HepG2 (cell line): ENCODE results near the gene ADAMTS17. TPM values are rescaled to one million over a fixed set of nuclear protein-coding genes. Genes with fewer than 3 reads are reported as not detected.

Experiments
- ATAC-seq: fragments of 200-7000 bp; cut with Tn5 transposase; 3 replicates; pipeline ENCODE4 v1.9.1; 2020; ENCODE audit warnings: mild to moderate bottlenecking, moderate library complexity
- BruUV-seq: library from RNA; stranded (reverse); fragments of 400-500 nt; replicated peaks from 2 replicates; lab custom pipeline; 2021; lab: Mats Ljungman, UMichigan
- CTCF ChIA-PET: fragments of 300-600 bp; formaldehyde crosslinking; extraction: SDS; loops from one replicate; lab custom pipeline; 2021; ENCODE audit warnings: low total read pairs, inconsistent platforms, low intra/inter-chr PET ratio; lab: Yijun Ruan, JAX
- POLR2A ChIA-PET: fragments of 350-600 bp; sonication (Branson Sonifier 250); formaldehyde crosslinking; loops from one replicate; lab custom pipeline; 2020; ENCODE audit warnings: antibody characterized with exemption, inconsistent platforms; lab: Yijun Ruan, JAX
- DNase-seq: peaks from one replicate; pipeline ENCODE4 v3.0.0-alpha.2; 2015; ENCODE audit warnings: low spot score
- FAIRE-seq: peaks from 3 replicates; lab custom pipeline; 2011; peaks lifted over from hg19 to GRCh38; lab: Jason Lieb, UNC
- H2AFZ ChIP-seq: one replicate; pipeline ENCODE4 v1.6.1; 2011; ENCODE audit warnings: low read length, inconsistent platforms
- H3K27ac ChIP-seq: fragments of 300-600 bp; 3 replicates; pipeline ENCODE4 v1.8.0; 2011; ENCODE audit warnings: mixed run types, mild to moderate bottlenecking, mixed read lengths, low read length, inconsistent platforms; ENCODE audit not compliant: insufficient read depth; ENCODE audit errors: extremely low read length
- H3K27me3 ChIP-seq, 2 experiments: fragments of 200-600 bp in 1 of 2; 2 replicates in 1 of 2; 3 replicates in 1 of 2; pipeline versions ENCODE4 v1.6.0 to v1.8.0; 2011; ENCODE audit warnings: low read length in 2 of 2, mild to moderate bottlenecking in 2 of 2, moderate library complexity in 2 of 2, inconsistent platforms in 1 of 2; ENCODE audit not compliant: insufficient read depth in 2 of 2, control insufficient read depth in 1 of 2
- H3K36me3 ChIP-seq, 2 experiments: fragments of 200-600 bp in 1 of 2; replicated peaks in 1 of 2; 2 replicates in 1 of 2; 3 replicates in 1 of 2; pipeline versions ENCODE4 v1.5.1 to v1.8.0; 2011; ENCODE audit warnings: low read length in 2 of 2, inconsistent platforms in 1 of 2; ENCODE audit not compliant: insufficient read depth in 2 of 2, control insufficient read depth in 1 of 2
- H3K4me1 ChIP-seq: 2 replicates; pipeline ENCODE4 v1.5.1; 2012; ENCODE audit warnings: low read length, inconsistent platforms; ENCODE audit not compliant: insufficient read depth
- H3K4me2 ChIP-seq: 2 replicates; pipeline ENCODE4 v1.6.0; 2011; ENCODE audit warnings: low read depth, low read length, inconsistent platforms
- H3K4me3 ChIP-seq, 3 experiments: fragments of 200-600 bp in 1 of 3; sonication (generic), shearing (Covaris generic) in 1 of 3; replicated peaks in 1 of 3; 2 replicates each; pipeline ENCODE4 v1.5.1; 2011 to 2016; ENCODE audit warnings: low read length in 3 of 3, inconsistent platforms in 2 of 3, low read depth in 2 of 3, mild to moderate bottlenecking in 2 of 3, control low read depth in 1 of 3, mixed read lengths in 1 of 3; ENCODE audit not compliant: insufficient read depth in 1 of 3
- H3K79me2 ChIP-seq: one replicate; pipeline ENCODE4 v1.6.1; 2011; ENCODE audit warnings: low read length, inconsistent platforms; ENCODE audit not compliant: insufficient read depth
- H3K9ac ChIP-seq: 2 replicates; pipeline ENCODE4 v1.6.0; 2011; ENCODE audit warnings: mild to moderate bottlenecking, low read depth, low read length, inconsistent platforms; ENCODE audit not compliant: insufficient read depth
- H3K9me3 ChIP-seq: 2 replicates; pipeline ENCODE4 v1.5.1; 2012; ENCODE audit warnings: mild to moderate bottlenecking, low read length
- H4K20me1 ChIP-seq: 2 replicates; pipeline ENCODE4 v1.6.0; 2011; ENCODE audit warnings: inconsistent platforms, mild to moderate bottlenecking, low read length, moderate library complexity; ENCODE audit not compliant: insufficient read depth
- ARID2 ChIP-seq: sonication (generic); formaldehyde crosslinking; IDR thresholded peaks from 2 replicates; pipeline ENCODE4 v1.8.1; 2022; ENCODE audit warnings: mild to moderate bottlenecking, missing genetic modification reagents, borderline replicate concordance
- ARNT ChIP-seq: fragments of 450-650 bp; IDR thresholded peaks from 2 replicates; pipeline ENCODE4 v1.6.1; 2017
- HMGXB3 ChIP-seq: sonication (generic); formaldehyde crosslinking; IDR thresholded peaks from 2 replicates; pipeline ENCODE4 v1.4.0; 2020; ENCODE audit warnings: missing genetic modification reagents, borderline replicate concordance
- KDM5A ChIP-seq: fragments of 200-600 bp; sonication (generic); IDR thresholded peaks from 2 replicates; pipeline ENCODE4 v1.7.0; 2018; ENCODE audit warnings: antibody characterized with exemption, mild to moderate bottlenecking, low read length, borderline replicate concordance
- MBD4 ChIP-seq: IDR thresholded peaks from 2 replicates; pipeline ENCODE4 v1.6.1; 2012; ENCODE audit warnings: low read length, inconsistent platforms, borderline replicate concordance
- MLLT10 ChIP-seq: sonication (generic); formaldehyde crosslinking; IDR thresholded peaks from 2 replicates; pipeline ENCODE4 v1.4.0; 2020; ENCODE audit warnings: missing genetic modification reagents
- MYPOP ChIP-seq: sonication (generic); formaldehyde crosslinking; IDR thresholded peaks from 2 replicates; pipeline ENCODE4 v1.8.1; 2023; ENCODE audit warnings: mild to moderate bottlenecking, moderate library complexity, missing genetic modification reagents
- PHF20 ChIP-seq: sonication (generic); formaldehyde crosslinking; IDR thresholded peaks from 2 replicates; pipeline ENCODE4 v1.5.0; 2020; ENCODE audit warnings: mild to moderate bottlenecking, missing genetic modification reagents
- ZNF10 ChIP-seq: sonication (generic); formaldehyde crosslinking; IDR thresholded peaks from 2 replicates; pipeline ENCODE4 v1.4.0; 2020; ENCODE audit warnings: mild to moderate bottlenecking, low read depth, missing genetic modification reagents, borderline replicate concordance
- WGBS: methylation state at CpG from one replicate; pipeline ENCODE4 v1.1.6; 2017; ENCODE audit warnings: low lambda C conversion rate; 5-methylcytosine and 5-hydroxymethylcytosine counted together
- in situ Hi-C: cut with HindIII; loops from 2 replicates; pipeline ENCODE4 v1.10.0; 2017; ENCODE audit warnings: low pct_unique_long_range_greater_than_20kb; ENCODE audit not compliant: extremely low pct_ligation_motif_present
- intact Hi-C: fragments of 100-400 bp; cut with micrococcal nuclease; formaldehyde crosslinking; loops from one replicate; pipeline ENCODE4 v1.10.0; 2022; ENCODE audit not compliant: unreplicated experiment
- polyA plus RNA-seq, 8 experiments: library from polyadenylated mRNA; depleted of rRNA in 3 of 8; stranded (reverse) in 7 of 8; unstranded in 1 of 8; fragments of >200 nt; fragmentation: Illumina TruSeq in 4 of 8; extraction: Trizol in 4 of 8; gene quantifications; 2 replicates each; pipeline versions ENCODE4 v1.2.1 to v1.2.3, GENCODE V29; 2011 to 2016; ENCODE audit warnings: low read depth in 4 of 8, missing spikeins in 1 of 8, mixed read lengths in 1 of 8; ENCODE audit not compliant: insufficient read depth in 1 of 8
- total RNA-seq, 5 experiments: library from RNA; depleted of rRNA; stranded (reverse); fragments of >200 nt; fragmentation: Illumina TruSeq; extraction: Trizol; gene quantifications; 2 replicates each; pipeline ENCODE4 v1.2.3, GENCODE V29; 2016; ENCODE audit warnings: low read depth in 1 of 5

Gene ADAMTS17
- total and polyA plus RNA-seq, 2 of the 13 experiments (the other 11 are each of a cell fraction or from before 2014, with no cell fraction given): 0.02 to 0.04 TPM

- Histone ChIP-seq H3K4me1 (peaks cover 49% of the 10 kb centered on the region), H3K27me3 (peaks cover 0 to 3% of the 10 kb centered on the region in 2 experiments; a peak in 1 of 5 replicates), H3K27ac (no peak overlapping the region), H3K79me2 (no peaks in the 10 kb centered on the region), H4K20me1 (no peaks in the 10 kb centered on the region), H3K4me3 (peak overlapping the region; percentile 3 to 38 (median 22); a peak in 3 of 6 replicates), H3K36me3 (no peaks in the 10 kb centered on the region), H3K9me3 (no peaks in the 10 kb centered on the region), H3K9ac (peak overlapping the region; percentile 14; the same call in 1 of the 2 replicates), H2AFZ (no peak overlapping the region), H3K4me2 (peak overlapping the region; percentile 75)
- CTCF ChIA-PET: no interaction called here
- in situ Hi-C loops (no loop called here), intact Hi-C loops (no loop called here)
- 22% methylated on average over 8 of the region's 11 CpGs for WGBS
- peak; percentile 99 for ATAC-seq
- peak; percentile 60 for DNase-seq
- POLR2A ChIA-PET: no interaction called here
- peak; percentile 80 for FAIRE-seq
- BruUV-seq: no TSS peak
- TF ChIP-seq MYPOP (CRISPR knock-in tag): no peak
- no peak for TF ChIP-seq MLLT10 (CRISPR knock-in tag)
- TF ChIP-seq KDM5A: no peak
- TF ChIP-seq MBD4: no peak
- TF ChIP-seq ARID2 (CRISPR knock-in tag): no peak
- TF ChIP-seq HMGXB3: no peak
- TF ChIP-seq PHF20 (CRISPR knock-in tag): no peak
- no peak for TF ChIP-seq ARNT
- no peak for TF ChIP-seq ZNF10
Observed at GRCh38 chr15:100211855-100212850, 129.6 kb downstream of the ADAMTS17 start.
